Gastroesophageal sphincter (tissue), 4 donors: ENCODE results near the gene INPP5A. TPM values are rescaled to one million over a fixed set of nuclear protein-coding genes. Genes with fewer than 3 reads are reported as not detected.

Experiments used
- ATAC-seq: fragments of 150-250 bp; one replicate; pipeline ENCODE4 v1.9.1; 2016; ENCODE audit warnings: mild to moderate bottlenecking, moderate library complexity
- H3K27ac ChIP-seq, 4 donors: fragments of 200-600 bp; sonication (generic) in 3 of 4; 1 replicate in 3 of 4; 2 replicates in 1 of 4; pipeline ENCODE4 v1.5.1; 2016 to 2019
- H3K27me3 ChIP-seq: fragments of 200-600 bp; sonication (generic); one replicate; pipeline ENCODE4 v1.5.1; 2019
- H3K36me3 ChIP-seq, 2 donors: fragments of 200-600 bp; sonication (generic); one replicate each; pipeline ENCODE4 v1.5.1; 2019; ENCODE audit warnings: control low read depth in 1 of 2
- H3K4me1 ChIP-seq, 3 donors: fragments of 200-600 bp; sonication (generic); 1 replicate in 2 of 3; 2 replicates in 1 of 3; pipeline ENCODE4 v1.5.1; 2016 to 2019; ENCODE audit warnings: control low read depth in 2 of 3
- H3K4me3 ChIP-seq, 2 donors: fragments of 200-600 bp; sonication (generic); one replicate each; pipeline ENCODE4 v1.5.1; 2019; ENCODE audit warnings: mild to moderate bottlenecking in 1 of 2, moderate library complexity in 1 of 2
- H3K9me3 ChIP-seq, 3 donors: fragments of 200-600 bp; sonication (generic); one replicate each; pipeline ENCODE4 v1.5.1; 2017 to 2019; ENCODE audit warnings: control low read depth in 2 of 3
- EP300 ChIP-seq: sonication (generic); formaldehyde crosslinking; IDR thresholded peaks from one replicate; pipeline ENCODE4 v1.6.1; 2017; ENCODE audit warnings: antibody characterized with exemption, mild to moderate bottlenecking
- POLR2A ChIP-seq, 2 donors: fragments of 450-650 bp; IDR thresholded peaks; one replicate each; pipeline ENCODE4 v1.6.1; 2017; ENCODE audit warnings: antibody characterized with exemption in 2 of 2, mild to moderate bottlenecking in 2 of 2, moderate library complexity in 1 of 2
- POLR2AphosphoS5 ChIP-seq: sonication (generic); formaldehyde crosslinking; IDR thresholded peaks from one replicate; pipeline ENCODE4 v1.6.1; 2017; ENCODE audit warnings: antibody characterized with exemption
- WGBS, 2 donors: methylation state at CpG; one replicate each; pipeline ENCODE4 v1.1.5; 2018; ENCODE audit warnings: low coverage in 1 of 2; 5-methylcytosine and 5-hydroxymethylcytosine counted together
- total RNA-seq, 4 donors: library from RNA; depleted of rRNA; stranded (reverse); fragments of >200 nt; gene quantifications; one replicate each; pipeline ENCODE4 v1.1.0, GENCODE V29; 2016
- TF ChIP-seq, protein P1 (sequence below), 4 experiments: fragments of 200-600 bp in 2 of 4; fragments of 450-650 bp in 2 of 4; sonication (generic) in 1 of 4; IDR thresholded peaks; one replicate each; pipeline ENCODE4 v1.5.1; 2017 to 2019; ENCODE audit warnings: antibody characterized with exemption in 4 of 4, mild to moderate bottlenecking in 2 of 4, moderate library complexity in 2 of 4

INPP5A gene
- total RNA-seq, 4 donors from 2014 or later, result 111 to 288 (median 215) TPM

DNA sequence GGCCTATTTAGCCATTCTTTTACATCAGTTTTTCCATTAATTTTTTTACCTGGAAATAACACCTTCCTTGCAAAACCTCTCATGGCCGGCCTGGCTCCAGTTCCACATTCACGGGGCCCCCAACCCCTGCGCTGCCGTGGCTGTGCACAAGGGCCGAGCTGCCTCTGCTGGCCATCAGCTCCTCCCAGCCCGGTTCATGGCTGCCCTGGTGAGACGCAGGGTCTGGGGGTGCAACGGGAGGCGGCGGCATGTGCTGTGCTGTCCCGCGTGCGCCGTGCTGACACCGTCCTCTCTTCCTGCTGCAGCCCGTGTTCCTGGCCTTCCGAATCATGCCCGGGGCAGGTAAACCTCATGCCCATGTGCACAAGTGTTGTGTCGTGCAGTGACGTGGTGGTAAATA lies 244.0 kb downstream of the INPP5A start:
- no peak for TF ChIP-seq EP300
- TF ChIP-seq POLR2A (IDR thresholded peaks at IDR 0.05), result no peak
- TF ChIP-seq, protein P1, sequence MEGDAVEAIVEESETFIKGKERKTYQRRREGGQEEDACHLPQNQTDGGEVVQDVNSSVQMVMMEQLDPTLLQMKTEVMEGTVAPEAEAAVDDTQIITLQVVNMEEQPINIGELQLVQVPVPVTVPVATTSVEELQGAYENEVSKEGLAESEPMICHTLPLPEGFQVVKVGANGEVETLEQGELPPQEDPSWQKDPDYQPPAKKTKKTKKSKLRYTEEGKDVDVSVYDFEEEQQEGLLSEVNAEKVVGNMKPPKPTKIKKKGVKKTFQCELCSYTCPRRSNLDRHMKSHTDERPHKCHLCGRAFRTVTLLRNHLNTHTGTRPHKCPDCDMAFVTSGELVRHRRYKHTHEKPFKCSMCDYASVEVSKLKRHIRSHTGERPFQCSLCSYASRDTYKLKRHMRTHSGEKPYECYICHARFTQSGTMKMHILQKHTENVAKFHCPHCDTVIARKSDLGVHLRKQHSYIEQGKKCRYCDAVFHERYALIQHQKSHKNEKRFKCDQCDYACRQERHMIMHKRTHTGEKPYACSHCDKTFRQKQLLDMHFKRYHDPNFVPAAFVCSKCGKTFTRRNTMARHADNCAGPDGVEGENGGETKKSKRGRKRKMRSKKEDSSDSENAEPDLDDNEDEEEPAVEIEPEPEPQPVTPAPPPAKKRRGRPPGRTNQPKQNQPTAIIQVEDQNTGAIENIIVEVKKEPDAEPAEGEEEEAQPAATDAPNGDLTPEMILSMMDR (IDR thresholded peaks at IDR 0.05), result no peak
- H3K36me3 ChIP-seq, result peaks cover 0 to 80% of the 10 kb centered on the region in 2 donors
- no peak overlapping the region for H3K4me3 ChIP-seq
- H3K27ac ChIP-seq, result no peak overlapping the region
- H3K9me3 ChIP-seq, result peaks cover 0 to 13% (median 0%) of the 10 kb centered on the region in 3 donors
- peaks cover 47% of the 10 kb centered on the region for H3K27me3 ChIP-seq
- H3K4me1 ChIP-seq, result peaks cover 0 to 26% (median 8%) of the 10 kb centered on the region in 3 donors
- ATAC-seq, result no peak
- 94 to 97% methylated on average over 3 to 13 of the region's 20 CpGs for WGBS, 2 donors

DNA sequence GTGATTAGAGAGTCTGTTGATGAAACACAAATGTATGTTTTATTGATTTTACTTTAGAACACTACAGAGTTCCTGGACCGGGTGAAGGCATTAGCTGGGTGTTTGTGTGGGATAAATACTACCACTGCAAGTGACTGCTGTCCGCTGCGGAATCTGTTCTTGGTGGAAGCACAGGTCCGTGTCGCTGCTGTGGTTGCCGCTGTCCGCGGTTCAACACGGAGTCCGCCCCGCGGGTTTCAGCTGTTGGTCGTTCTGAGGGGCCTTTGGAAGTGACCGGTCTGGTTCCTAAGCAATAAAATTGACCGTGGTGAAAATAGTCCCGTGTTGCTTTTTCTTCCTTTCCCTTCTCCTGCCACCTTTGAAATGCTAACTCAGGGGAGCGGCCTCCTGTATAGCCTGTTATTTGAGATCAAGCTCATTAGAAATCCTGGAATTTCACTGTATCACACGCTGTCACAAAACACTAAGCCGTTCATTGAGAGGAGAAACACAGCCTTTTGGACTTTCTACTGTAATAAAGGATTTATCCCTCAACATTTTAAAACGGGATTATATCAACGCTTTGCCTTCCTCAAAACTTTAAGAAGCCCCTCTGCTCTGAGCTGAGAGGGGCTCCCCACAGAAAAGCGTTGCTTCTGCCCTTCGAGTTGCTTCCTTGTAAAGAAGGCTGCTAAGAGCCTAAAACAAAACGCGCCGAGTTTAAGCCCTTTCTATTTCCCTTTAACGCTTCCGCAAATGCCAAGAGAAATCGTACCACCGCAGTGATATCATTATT lies 245.8 kb downstream of the INPP5A start:
- TF ChIP-seq EP300 (no peak), POLR2A (IDR thresholded peaks at IDR 0.05) (no peak), POLR2AphosphoS5 (no peak)
- TF ChIP-seq, protein P1 (IDR thresholded peaks at IDR 0.05), result no peak
- Histone ChIP-seq H3K9me3 (peaks cover 0 to 13% (median 0%) of the 10 kb centered on the region in 3 donors), H3K4me1 (peaks cover 0 to 44% (median 23%) of the 10 kb centered on the region in 3 donors), H3K27me3 (peaks cover 65% of the 10 kb centered on the region), H3K4me3 (no peak overlapping the region), H3K36me3 (peaks cover 0 to 62% of the 10 kb centered on the region in 2 donors), H3K27ac (no peak overlapping the region)
- WGBS, 2 donors, result 91 to 96% methylated on average over 25 to 29 of the region's 30 CpGs
- ATAC-seq, result no peak

DNA sequence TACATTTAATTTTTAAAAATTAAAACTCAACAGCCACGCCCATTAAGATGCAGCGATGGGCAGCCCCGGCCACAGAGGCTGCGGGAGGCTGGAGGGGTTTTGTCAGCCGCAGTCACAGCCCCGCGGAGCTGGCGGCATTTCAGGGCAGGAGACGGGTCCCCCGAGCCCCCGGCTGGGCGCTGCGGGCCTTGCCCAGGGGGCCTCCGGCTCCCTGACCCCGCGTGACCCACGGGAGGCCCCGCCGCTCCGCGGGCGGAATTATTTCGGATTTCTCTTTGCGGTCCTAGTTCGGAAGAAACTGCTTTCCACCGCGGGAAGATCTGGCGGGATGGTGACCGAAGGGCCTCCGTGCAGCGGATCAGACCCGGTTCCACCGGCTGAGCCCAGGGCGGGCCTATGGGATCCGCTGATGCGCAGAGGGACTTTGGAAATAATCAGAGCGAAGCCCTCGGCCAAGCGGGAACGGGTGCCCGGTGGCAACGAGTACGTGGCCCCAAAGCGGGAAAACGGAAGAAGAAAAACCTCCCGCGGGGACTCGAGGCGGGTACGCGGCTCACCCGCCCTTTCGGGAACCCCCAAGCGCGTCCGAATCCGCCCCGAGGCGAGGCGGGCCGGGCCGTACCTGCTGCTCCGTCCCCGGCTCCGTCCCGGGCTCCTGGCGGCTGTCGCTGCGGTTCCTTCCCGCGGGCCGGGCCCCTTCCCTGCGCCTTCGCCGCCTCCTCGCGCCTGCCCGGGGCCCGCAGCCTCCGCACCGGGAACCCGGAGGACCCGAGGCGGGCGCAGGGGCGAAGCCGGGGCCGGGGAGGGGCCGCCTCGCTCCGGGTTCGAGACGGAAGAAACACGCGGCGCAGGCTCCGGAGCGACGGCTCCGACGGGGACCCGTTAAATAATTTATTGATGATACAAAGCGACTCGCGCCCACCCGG lies 246.6 kb downstream of the INPP5A start:
- 16% methylated on average over 5 of the region's 106 CpGs; no CpG with 5 or more reads in 1 of the 2 donors for WGBS, 2 donors
- Histone ChIP-seq H3K9me3 (peaks cover 0 to 13% (median 0%) of the 10 kb centered on the region in 3 donors), H3K4me3 (no peak overlapping the region), H3K27ac (no peak overlapping the region), H3K27me3 (peaks cover 73% of the 10 kb centered on the region), H3K36me3 (peaks cover 0 to 53% of the 10 kb centered on the region in 2 donors), H3K4me1 (peaks cover 0 to 48% (median 25%) of the 10 kb centered on the region in 3 donors)
- no peak for ATAC-seq
- TF ChIP-seq, protein P1 (IDR thresholded peaks at IDR 0.05), result no peak

DNA sequence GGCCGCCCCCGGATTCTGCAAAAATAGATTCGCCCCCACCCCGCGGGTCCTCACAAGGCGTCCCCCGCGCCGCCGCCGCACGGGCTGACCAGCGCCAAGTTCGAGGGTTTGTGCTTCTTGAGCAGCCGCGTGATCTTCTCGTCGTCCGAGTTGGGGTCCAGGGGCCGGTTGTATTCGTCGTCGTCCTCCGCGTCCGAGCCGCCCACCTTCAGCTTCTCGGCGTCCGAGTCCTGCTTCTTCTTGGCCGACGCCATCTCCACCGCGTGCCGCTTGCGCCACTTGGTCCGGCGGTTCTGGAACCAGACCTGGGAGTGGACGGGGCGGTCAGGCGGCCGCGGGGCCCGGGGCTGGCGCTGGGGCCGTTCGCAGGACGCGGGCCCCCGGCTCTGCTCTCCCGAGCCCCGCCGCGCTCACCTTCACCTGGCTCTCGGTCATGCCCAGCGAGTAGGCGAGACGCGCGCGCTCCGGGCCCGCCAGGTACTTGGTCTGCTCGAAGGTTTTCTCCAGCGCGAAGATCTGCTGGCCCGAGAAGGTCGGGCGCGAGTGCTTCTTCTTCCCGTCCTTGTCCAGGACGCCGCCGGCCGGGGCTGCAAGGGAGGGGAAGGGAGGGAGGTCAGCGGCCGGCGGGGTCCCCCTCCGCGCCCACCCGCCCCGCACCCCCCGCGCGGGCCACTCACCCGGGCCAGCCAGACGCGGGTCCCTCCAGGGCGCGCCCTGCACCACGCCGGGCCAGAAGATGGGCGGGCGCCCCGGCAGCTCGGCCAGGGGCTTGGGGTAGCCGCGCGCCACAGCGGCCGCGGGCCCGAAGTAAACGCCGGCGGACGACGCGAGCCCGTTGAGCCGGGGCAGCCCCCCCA lies 247.5 kb downstream of the INPP5A start:
- peaks cover 0 to 48% (median 25%) of the 10 kb centered on the region in 3 donors for H3K4me1 ChIP-seq
- no peak for ATAC-seq
- peaks cover 0 to 44% of the 10 kb centered on the region in 2 donors for H3K36me3 ChIP-seq
- 0% methylated on average over 1 of the region's 111 CpGs; no CpG with 5 or more reads in 1 of the 2 donors for WGBS, 2 donors
- H3K27ac ChIP-seq, result no peak overlapping the region
- peaks cover 0 to 13% (median 0%) of the 10 kb centered on the region in 3 donors for H3K9me3 ChIP-seq
- H3K27me3 ChIP-seq, result peaks cover 80% of the 10 kb centered on the region
- peak overlapping the region in 1 of 2 donors; percentile 38 for H3K4me3 ChIP-seq
- TF ChIP-seq EP300 (no peak), POLR2AphosphoS5 (no peak), POLR2A (IDR thresholded peaks at IDR 0.05) (no peak)
- TF ChIP-seq, protein P1 (IDR thresholded peaks at IDR 0.05), result no peak
